Measurements from ENCODE around the gene ANKRD23.
"Not testable (repeated sequence)": the region's sequence is repeated elsewhere in the genome, so short reads cannot be mapped to it uniquely, and the experiment has no call there.

ANKRD23 gene

DNA sequence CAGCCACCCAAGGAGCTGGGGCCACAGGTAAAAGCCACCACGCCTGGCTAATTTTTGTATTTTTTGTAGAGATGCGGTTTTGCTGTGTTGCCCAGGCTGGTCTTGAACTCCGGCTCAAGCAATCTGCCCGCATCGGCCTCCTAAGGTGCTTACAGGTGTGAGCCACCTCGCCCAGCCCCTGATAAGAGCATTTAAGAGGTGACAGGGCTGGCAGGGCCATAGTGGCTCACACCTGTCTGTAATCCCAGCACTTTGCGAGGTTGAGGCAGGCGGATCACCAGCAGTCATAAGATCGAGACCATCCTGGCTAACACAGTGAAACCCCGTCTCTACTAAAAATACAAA, 36.7 kb downstream of the ANKRD23 start:
- peaks cover 10% of the 10 kb centered on the region for H3K4me1 ChIP-seq (ENCODE audit: insufficient read depth, low read length, severe bottlenecking)
- TF ChIP-seq EZH2 (IDR thresholded peaks at IDR 0.05; ENCODE audit: borderline replicate concordance, low read length), result no peak
- TF ChIP-seq, protein P1, sequence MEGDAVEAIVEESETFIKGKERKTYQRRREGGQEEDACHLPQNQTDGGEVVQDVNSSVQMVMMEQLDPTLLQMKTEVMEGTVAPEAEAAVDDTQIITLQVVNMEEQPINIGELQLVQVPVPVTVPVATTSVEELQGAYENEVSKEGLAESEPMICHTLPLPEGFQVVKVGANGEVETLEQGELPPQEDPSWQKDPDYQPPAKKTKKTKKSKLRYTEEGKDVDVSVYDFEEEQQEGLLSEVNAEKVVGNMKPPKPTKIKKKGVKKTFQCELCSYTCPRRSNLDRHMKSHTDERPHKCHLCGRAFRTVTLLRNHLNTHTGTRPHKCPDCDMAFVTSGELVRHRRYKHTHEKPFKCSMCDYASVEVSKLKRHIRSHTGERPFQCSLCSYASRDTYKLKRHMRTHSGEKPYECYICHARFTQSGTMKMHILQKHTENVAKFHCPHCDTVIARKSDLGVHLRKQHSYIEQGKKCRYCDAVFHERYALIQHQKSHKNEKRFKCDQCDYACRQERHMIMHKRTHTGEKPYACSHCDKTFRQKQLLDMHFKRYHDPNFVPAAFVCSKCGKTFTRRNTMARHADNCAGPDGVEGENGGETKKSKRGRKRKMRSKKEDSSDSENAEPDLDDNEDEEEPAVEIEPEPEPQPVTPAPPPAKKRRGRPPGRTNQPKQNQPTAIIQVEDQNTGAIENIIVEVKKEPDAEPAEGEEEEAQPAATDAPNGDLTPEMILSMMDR (IDR thresholded peaks at IDR 0.05; ENCODE audit: low read length), result no peak
- H3K36me3 ChIP-seq (ENCODE audit: insufficient read depth, low read length), result no peaks in the 10 kb centered on the region; the same call in 1 of the 2 replicates
- H3K27me3 ChIP-seq (ENCODE audit: insufficient read depth, low read length), result no peaks in the 10 kb centered on the region; the same call in 1 of the 2 replicates
- H3K27ac ChIP-seq (ENCODE audit: low read depth, low read length, poor library complexity, severe bottlenecking), result no peak overlapping the region
- 0 out of 2 replicates have a peak overlapping the region, but pooled peaks have one; percentile 47 for H3K4me2 ChIP-seq (ENCODE audit: low read length)
- H3K9me3 ChIP-seq (ENCODE audit: low read length), result no peaks in the 10 kb centered on the region
- H2AFZ ChIP-seq (ENCODE audit: low read length), result no peak overlapping the region
- H4K20me1 ChIP-seq (ENCODE audit: insufficient read depth, low read length), result no peaks in the 10 kb centered on the region
- no peak overlapping the region for H3K9ac ChIP-seq (ENCODE audit: low read length)
- H3K4me3 ChIP-seq (ENCODE audit: low read depth, low read length, poor library complexity, severe bottlenecking), result no peak overlapping the region
- H3K79me2 ChIP-seq (ENCODE audit: insufficient read depth, low read length), result no peaks in the 10 kb centered on the region
- no peaks in the 10 kb centered on the region for H3K9me2 ChIP-seq (ENCODE audit: low read depth, low read length)
- H3F3A ChIP-seq (ENCODE audit: insufficient read depth, low read length), result no peaks in the 10 kb centered on the region

DNA sequence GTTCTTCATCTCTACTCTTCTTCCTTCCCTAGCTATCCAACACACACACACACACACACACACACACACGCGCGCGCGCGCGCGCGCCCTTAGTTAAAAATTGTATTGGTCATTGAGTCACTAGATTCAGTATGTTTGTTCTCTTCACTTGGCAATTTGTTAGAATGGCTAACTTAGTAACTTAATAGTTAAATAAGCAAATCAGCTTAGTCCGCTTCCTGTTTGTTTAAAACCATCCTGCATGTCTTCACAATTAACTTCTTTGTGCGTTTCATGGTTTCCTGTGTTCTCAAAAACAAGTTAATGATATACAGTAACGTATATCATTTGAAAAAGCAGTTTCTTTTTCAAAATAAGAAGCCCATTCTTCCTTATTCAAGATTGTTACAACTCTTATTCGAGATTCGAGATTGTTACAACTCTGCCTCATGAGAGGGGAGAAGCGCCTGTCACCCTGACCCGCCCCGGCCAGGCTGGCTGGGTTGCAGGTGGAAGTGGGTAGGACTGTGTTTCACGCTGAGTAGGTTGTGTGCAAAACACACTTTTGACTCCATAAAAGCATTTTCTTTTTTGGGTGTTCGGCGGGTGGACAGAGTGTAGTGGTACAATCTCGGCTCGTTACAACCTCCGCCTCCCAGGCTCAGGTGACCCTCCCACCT, 37.2 kb downstream of the ANKRD23 start:
- no peaks in the 10 kb centered on the region; the same call in 1 of the 2 replicates for H3K36me3 ChIP-seq (ENCODE audit: insufficient read depth, low read length)
- H3K9me2 ChIP-seq (ENCODE audit: low read depth, low read length), result no peaks in the 10 kb centered on the region
- H2AFZ ChIP-seq (ENCODE audit: low read length), result no peak overlapping the region
- H3K4me2 ChIP-seq (ENCODE audit: low read length), result peak overlapping the region; percentile 47
- no peaks in the 10 kb centered on the region for H4K20me1 ChIP-seq (ENCODE audit: insufficient read depth, low read length)
- no peaks in the 10 kb centered on the region for H3F3A ChIP-seq (ENCODE audit: insufficient read depth, low read length)
- TF ChIP-seq, protein P1 (IDR thresholded peaks at IDR 0.05; ENCODE audit: low read length), result no peak
- no peak for TF ChIP-seq EZH2 (IDR thresholded peaks at IDR 0.05; ENCODE audit: borderline replicate concordance, low read length)
- H3K9ac ChIP-seq (ENCODE audit: low read length), result no peak overlapping the region
- peak overlapping the region; percentile 31 for H3K4me3 ChIP-seq (ENCODE audit: low read depth, low read length, poor library complexity, severe bottlenecking)
- no peaks in the 10 kb centered on the region for H3K9me3 ChIP-seq (ENCODE audit: low read length)
- H3K4me1 ChIP-seq (ENCODE audit: insufficient read depth, low read length, severe bottlenecking), result peaks cover 10% of the 10 kb centered on the region
- no peaks in the 10 kb centered on the region; the same call in 1 of the 2 replicates for H3K27me3 ChIP-seq (ENCODE audit: insufficient read depth, low read length)
- no peaks in the 10 kb centered on the region for H3K79me2 ChIP-seq (ENCODE audit: insufficient read depth, low read length)
- H3K27ac ChIP-seq (ENCODE audit: low read depth, low read length, poor library complexity, severe bottlenecking), result no peak overlapping the region

DNA sequence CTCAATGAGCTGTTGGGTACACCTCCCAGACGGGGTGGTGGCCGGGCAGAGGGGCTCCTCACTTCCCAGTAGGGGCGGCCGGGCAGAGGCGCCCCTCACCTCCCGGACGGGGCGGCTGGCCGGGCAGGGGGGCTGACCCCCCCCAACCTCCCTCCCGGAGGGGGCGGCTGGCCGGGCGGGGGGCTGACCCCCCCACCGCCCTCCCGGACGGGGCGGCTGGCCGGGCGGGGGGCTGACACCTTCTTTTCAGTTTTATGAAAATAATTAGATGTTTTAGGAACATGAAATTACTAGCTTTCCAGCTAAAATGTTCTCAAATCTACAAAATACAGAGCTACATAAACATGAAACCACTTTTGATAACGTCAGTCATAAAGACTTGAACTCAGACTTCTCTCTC, 37.9 kb downstream of the ANKRD23 start:
- H3K4me1 ChIP-seq (ENCODE audit: insufficient read depth, low read length, severe bottlenecking); H3K27ac ChIP-seq (ENCODE audit: low read depth, low read length, poor library complexity, severe bottlenecking): not testable (repeated sequence)

DNA sequence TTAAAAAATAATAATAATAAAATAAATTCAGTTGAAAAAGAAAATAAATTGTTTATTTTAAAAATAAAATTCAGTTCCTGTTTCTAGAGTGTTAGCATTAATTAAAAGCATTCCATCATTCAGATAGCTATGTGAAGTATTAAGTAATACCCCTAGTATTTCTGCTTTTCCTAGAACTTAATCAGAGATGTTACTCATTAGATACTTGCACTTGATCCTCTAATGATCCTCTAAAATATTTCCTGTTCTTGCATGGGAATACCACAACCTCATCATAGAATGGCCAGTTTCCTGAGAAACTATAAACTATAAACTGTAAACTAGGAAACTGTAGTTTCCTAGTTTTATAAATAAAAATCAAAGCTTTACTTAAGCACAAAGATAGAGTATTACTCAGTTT, 38.8 kb downstream of the ANKRD23 start:
- Histone ChIP-seq H3K27me3 (ENCODE audit: insufficient read depth, low read length) (no peaks in the 10 kb centered on the region; the same call in 1 of the 2 replicates), H3K9me2 (ENCODE audit: low read depth, low read length) (no peaks in the 10 kb centered on the region), H2AFZ (ENCODE audit: low read length) (no peak overlapping the region), H4K20me1 (ENCODE audit: insufficient read depth, low read length) (no peaks in the 10 kb centered on the region), H3K27ac (ENCODE audit: low read depth, low read length, poor library complexity, severe bottlenecking) (no peak overlapping the region), H3K4me2 (ENCODE audit: low read length) (no peak overlapping the region), H3K36me3 (ENCODE audit: insufficient read depth, low read length) (no peaks in the 10 kb centered on the region; the same call in 1 of the 2 replicates), H3K9ac (ENCODE audit: low read length) (no peak overlapping the region), H3K4me3 (ENCODE audit: low read depth, low read length, poor library complexity, severe bottlenecking) (no peak overlapping the region), H3F3A (ENCODE audit: insufficient read depth, low read length) (no peaks in the 10 kb centered on the region), H3K79me2 (ENCODE audit: insufficient read depth, low read length) (no peaks in the 10 kb centered on the region), H3K9me3 (ENCODE audit: low read length) (no peaks in the 10 kb centered on the region), H3K4me1 (ENCODE audit: insufficient read depth, low read length, severe bottlenecking) (peaks cover 12% of the 10 kb centered on the region)
- TF ChIP-seq, protein P1 (IDR thresholded peaks at IDR 0.05; ENCODE audit: low read length), result no peak
- TF ChIP-seq EZH2 (IDR thresholded peaks at IDR 0.05; ENCODE audit: borderline replicate concordance, low read length), result no peak

More for the DNA sequence above, 37.9 kb downstream of the ANKRD23 start:
- not testable (repeated sequence) for H3K9me3 ChIP-seq (ENCODE audit: low read length); H3F3A ChIP-seq (ENCODE audit: insufficient read depth, low read length); H4K20me1 ChIP-seq (ENCODE audit: insufficient read depth, low read length); H3K4me2 ChIP-seq (ENCODE audit: low read length); H3K27me3 ChIP-seq (ENCODE audit: insufficient read depth, low read length); H3K79me2 ChIP-seq (ENCODE audit: insufficient read depth, low read length); H3K36me3 ChIP-seq (ENCODE audit: insufficient read depth, low read length); H2AFZ ChIP-seq (ENCODE audit: low read length); H3K9me2 ChIP-seq (ENCODE audit: low read depth, low read length); H3K4me3 ChIP-seq (ENCODE audit: low read depth, low read length, poor library complexity, severe bottlenecking); H3K9ac ChIP-seq (ENCODE audit: low read length)

Data from OCI-LY1 (cell line).